Activated naive CD4-positive, alpha-beta T cell treated with anti-CD3 and anti-CD28 coated beads for 36 hours (primary cell): ENCODE measurements around the gene JAG1. TPM values are rescaled to one million over a fixed set of nuclear protein-coding genes. Genes with fewer than 3 reads are reported as not detected.

Source experiments
- CTCF ChIA-PET: fragments of 350-600 bp; sonication (Branson Sonifier 250); formaldehyde crosslinking; loops from one replicate; lab custom pipeline; 2021; ENCODE audit warnings: antibody characterized with exemption; lab: Charles Lee
- DNase-seq: peaks from one replicate; pipeline ENCODE4 v3.0.0-alpha.2; 2020
- H3K27ac Mint-ChIP-seq: one replicate; pipeline ENCODE4 v1.8.0; 2021; ENCODE audit warnings: mild to moderate bottlenecking, mixed read lengths
- H3K27me3 Mint-ChIP-seq: one replicate; pipeline ENCODE4 v1.8.0; 2021; ENCODE audit warnings: low read depth, mixed read lengths
- H3K36me3 Mint-ChIP-seq: one replicate; pipeline ENCODE4 v1.8.0; 2021; ENCODE audit warnings: low read depth, mixed read lengths
- H3K4me1 Mint-ChIP-seq: one replicate; pipeline ENCODE4 v1.8.0; 2021; ENCODE audit warnings: low read depth, mixed read lengths
- H3K4me3 Mint-ChIP-seq: one replicate; pipeline ENCODE4 v1.8.0; 2021; ENCODE audit warnings: mild to moderate bottlenecking, moderate library complexity, mixed read lengths
- H3K9me3 Mint-ChIP-seq: one replicate; pipeline ENCODE4 v1.8.0; 2021; ENCODE audit warnings: mixed read lengths
- intact Hi-C: fragments of 100-400 bp; cut with micrococcal nuclease; formaldehyde crosslinking; loops from one replicate; pipeline ENCODE4 v1.15.1; 2023
- total RNA-seq, 2 experiments: library from RNA; stranded (reverse); gene quantifications; one replicate each; pipeline ENCODE4 v1.2.3, GENCODE V29; 2021

JAG1 gene
- total RNA-seq, 2 experiments from 2014 or later, result 0.25 to 0.41 TPM

DNA sequence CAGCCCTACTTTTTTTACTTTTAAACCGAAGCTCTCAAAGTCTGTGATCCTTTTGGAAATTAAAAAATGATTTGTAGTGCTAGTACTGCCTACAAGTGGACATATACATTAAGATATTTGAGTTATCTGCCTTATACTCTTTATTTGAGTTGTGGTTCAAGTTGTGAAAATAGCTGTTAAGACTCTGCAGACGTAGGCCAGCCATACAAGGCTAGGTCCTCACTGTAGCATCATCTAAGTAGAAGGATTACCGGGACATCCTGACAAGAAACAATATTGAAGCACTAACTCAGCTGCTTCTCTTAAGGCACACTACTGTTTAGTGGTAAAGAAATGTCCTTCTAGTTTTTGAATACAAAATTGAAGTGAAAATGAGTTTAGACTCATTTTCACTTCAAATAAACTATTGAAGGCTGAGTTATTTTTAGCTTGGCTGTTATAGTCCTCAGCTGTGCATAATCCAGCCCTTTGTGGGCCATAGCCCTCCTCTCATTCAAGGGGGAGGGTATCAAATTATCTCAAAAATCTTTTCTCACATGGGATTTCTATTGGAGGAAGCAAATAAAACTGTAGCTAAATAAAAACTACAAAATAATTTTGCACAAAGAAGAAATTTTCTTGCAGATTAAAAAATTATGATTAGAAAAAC, 68.1 kb downstream of the JAG1 start:
- CTCF ChIA-PET, result interaction anchor here (1.0 kb wide), 1 partner anchor 23 kb away, joined by 3 read pairs; no protein-coding TSS in a partner anchor

DNA sequence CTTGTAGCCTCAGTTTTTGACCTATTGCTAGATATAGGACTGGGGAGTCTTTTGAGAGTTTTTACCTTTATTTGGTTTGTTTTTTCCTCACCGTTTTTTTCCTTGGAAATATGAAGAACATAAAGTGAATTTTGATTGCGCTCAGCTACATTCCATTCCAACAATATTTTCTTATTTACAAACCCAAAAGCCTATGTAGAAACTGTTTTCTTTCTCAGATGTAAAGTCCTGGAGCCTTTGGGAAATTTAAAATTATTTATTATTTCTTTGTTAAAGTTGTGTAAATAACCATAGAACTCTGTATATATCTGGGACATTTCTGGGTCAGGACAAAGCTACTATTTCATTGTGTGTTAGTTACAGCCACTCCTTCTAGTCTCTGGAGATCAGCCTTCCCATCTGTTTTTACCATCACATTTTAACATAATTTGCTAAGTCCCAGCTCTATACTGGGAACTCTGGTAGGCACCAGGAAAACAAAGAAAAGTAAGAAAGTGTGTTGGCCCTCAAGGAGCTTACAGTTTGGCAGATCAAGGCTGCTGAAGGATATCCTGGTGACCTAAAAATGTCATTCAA, 68.8 kb downstream of the JAG1 start:
- Mint-ChIP-seq H3K27me3 (no peaks in the 10 kb centered on the region), H3K36me3 (peaks cover 25% of the 10 kb centered on the region), H3K9me3 (no peaks in the 10 kb centered on the region), H3K4me3 (no peak overlapping the region), H3K4me1 (peaks cover 3% of the 10 kb centered on the region), H3K27ac (no peak overlapping the region)
- CTCF ChIA-PET, result interaction anchor here (1.0 kb wide), 1 partner anchor 22 kb away, joined by 3 read pairs; no protein-coding TSS in a partner anchor
- intact Hi-C loops, result no loop called here
- DNase-seq, result no peak

More for the DNA sequence above, 68.1 kb downstream of the JAG1 start:
- Mint-ChIP-seq H3K9me3 (no peaks in the 10 kb centered on the region), H3K27ac (no peak overlapping the region), H3K4me3 (no peak overlapping the region), H3K36me3 (peaks cover 20% of the 10 kb centered on the region), H3K27me3 (no peaks in the 10 kb centered on the region), H3K4me1 (peaks cover 3% of the 10 kb centered on the region)
- intact Hi-C loops, result no loop called here
- no peak for DNase-seq

DNA sequence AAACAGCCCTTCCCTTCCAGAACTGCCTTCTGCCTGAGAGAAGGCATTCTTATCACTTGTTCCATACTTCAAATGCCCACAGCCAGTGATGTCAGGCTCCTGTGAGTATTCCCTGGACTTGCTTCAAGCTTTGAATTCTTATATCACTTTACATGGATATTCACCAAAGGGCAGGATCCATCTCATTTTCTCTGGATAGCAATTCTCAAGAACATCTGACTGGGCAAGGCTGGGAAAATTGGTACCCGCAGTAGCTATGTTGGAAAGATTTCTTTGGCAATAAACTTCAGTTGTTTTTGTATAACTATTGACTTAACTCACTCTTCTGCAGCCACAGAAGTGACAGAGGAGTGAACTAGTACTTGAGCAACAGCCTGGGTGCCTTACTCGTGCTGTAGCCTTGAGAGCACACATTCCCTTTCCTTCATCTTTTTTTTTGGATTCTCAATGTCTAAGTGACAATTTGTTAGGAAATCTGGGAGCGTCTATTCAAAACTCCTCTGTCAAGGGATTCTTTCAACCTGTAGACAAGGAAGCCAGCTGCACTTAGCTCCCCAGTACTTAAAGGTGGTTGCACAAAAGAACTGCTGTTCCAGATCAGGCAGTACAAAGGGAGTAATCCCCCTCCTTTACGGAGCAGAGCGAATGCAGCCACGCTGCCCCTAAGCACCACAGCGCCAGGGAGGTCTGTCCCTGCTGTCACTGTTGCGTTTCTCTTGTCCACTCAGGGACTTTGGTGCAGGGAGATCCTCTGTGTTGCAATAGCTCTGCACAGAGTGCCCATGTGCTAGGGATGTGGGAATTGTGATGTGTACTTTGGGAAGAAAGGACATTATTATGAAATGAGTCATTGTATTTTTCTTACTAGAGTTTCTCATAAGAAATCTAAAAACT, 69.6 kb downstream of the JAG1 start:
- no peaks in the 10 kb centered on the region for H3K27me3 Mint-ChIP-seq
- no peaks in the 10 kb centered on the region for H3K9me3 Mint-ChIP-seq
- H3K36me3 Mint-ChIP-seq, result peaks cover 23% of the 10 kb centered on the region
- CTCF ChIA-PET, result no interaction called here
- no peak overlapping the region for H3K4me3 Mint-ChIP-seq
- no peak for DNase-seq
- H3K4me1 Mint-ChIP-seq, result peaks cover 4% of the 10 kb centered on the region
- intact Hi-C loops, result no loop called here
- H3K27ac Mint-ChIP-seq, result no peak overlapping the region

DNA sequence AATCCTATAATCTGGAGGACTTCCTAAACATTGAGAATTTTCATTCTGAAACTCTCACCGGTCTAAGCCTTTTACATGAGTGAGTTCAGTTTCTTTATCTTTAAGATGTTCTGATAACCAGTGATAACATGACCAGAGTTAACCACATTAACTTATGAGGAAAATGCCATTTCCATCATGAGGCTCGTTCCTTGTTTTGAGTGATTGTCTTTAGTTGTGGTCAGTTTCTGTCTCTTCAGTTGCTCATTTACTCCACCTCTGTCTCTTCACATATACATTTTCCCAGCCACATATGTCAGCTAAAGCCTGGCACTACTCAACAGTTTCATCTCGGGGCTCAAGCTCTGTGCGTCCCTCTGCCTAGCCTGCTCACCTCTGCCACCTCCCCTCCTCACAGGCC, 70.4 kb downstream of the JAG1 start:
- Mint-ChIP-seq H3K27me3 (no peaks in the 10 kb centered on the region), H3K27ac (no peak overlapping the region), H3K9me3 (no peaks in the 10 kb centered on the region), H3K4me1 (peaks cover 11% of the 10 kb centered on the region), H3K4me3 (no peak overlapping the region), H3K36me3 (peaks cover 20% of the 10 kb centered on the region)
- intact Hi-C loops, result no loop called here
- no peak for DNase-seq
- CTCF ChIA-PET, result no interaction called here

GRCh38 chr20:10602221-10602871, 71.5 kb downstream of the JAG1 start:
- H3K4me1 Mint-ChIP-seq, result peaks cover 13% of the 10 kb centered on the region
- H3K9me3 Mint-ChIP-seq, result no peaks in the 10 kb centered on the region
- no peaks in the 10 kb centered on the region for H3K27me3 Mint-ChIP-seq
- H3K4me3 Mint-ChIP-seq, result no peak overlapping the region
- intact Hi-C loops, result no loop called here
- no peak for DNase-seq
- H3K36me3 Mint-ChIP-seq, result peaks cover 19% of the 10 kb centered on the region
- H3K27ac Mint-ChIP-seq, result peak overlapping the region; percentile 61
- CTCF ChIA-PET, result no interaction called here

DNA sequence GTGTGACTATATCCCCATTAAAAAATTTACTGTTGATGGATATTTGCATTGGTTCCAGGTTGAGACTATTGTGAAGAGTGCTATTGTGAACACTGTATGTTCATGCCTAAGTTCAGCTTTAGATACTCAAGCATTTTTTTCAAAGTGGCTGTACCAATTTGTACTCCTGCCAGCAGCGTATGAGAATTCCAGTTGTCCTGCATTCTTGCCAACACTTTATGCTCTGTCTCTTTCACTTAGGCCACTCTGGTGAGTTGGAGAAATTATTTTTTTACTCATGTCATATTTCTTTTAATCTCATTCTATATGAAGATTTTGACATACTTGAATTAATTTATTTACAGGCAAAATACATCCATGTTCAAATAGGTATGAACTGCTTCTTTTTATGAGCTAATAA, 76.2 kb downstream of the JAG1 start:
- CTCF ChIA-PET, result interaction anchor here (0.6 kb wide), 1 partner anchor 144 kb away, joined by 3 read pairs; no protein-coding TSS in a partner anchor
- Mint-ChIP-seq H3K9me3 (no peaks in the 10 kb centered on the region), H3K27me3 (no peaks in the 10 kb centered on the region), H3K36me3 (peaks cover 13% of the 10 kb centered on the region), H3K27ac (no peak overlapping the region), H3K4me3 (no peak overlapping the region), H3K4me1 (peaks cover 13% of the 10 kb centered on the region)
- intact Hi-C loops, result loop anchor here (2.0 kb wide), 3 partner anchors 77 to 163 kb away; partner anchors contain the start of genes MKKS and SLX4IP
- DNase-seq, result no peak

DNA sequence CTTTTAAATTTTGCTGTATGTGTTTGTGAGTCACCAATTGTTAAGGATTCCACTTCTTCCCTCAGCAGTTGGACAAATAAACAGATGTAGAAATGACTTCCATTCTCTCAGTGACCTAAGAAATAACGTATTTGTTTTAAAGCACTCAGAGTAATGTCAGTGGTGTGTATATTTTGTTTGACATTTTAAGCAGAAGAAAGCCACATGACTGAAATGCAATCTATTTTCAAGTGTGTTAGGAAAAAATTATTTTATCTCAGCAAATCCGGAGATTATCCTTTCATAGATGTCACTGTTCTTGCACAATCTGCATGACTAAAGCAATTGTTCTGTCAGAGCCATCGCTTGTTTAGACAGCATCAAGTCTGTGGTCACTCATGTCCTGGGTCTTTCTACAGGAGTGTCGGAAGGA, 77.1 kb downstream of the JAG1 start:
- DNase-seq, result no peak
- H3K36me3 Mint-ChIP-seq, result peaks cover 9% of the 10 kb centered on the region
- no peaks in the 10 kb centered on the region for H3K9me3 Mint-ChIP-seq
- CTCF ChIA-PET, result interaction anchor here (1.2 kb wide), 1 partner anchor 12 kb away, joined by 3 read pairs; no protein-coding TSS in a partner anchor
- intact Hi-C loops, result no loop called here
- H3K4me1 Mint-ChIP-seq, result peaks cover 13% of the 10 kb centered on the region
- H3K27me3 Mint-ChIP-seq, result no peaks in the 10 kb centered on the region
- H3K27ac Mint-ChIP-seq, result no peak overlapping the region
- H3K4me3 Mint-ChIP-seq, result no peak overlapping the region

DNA sequence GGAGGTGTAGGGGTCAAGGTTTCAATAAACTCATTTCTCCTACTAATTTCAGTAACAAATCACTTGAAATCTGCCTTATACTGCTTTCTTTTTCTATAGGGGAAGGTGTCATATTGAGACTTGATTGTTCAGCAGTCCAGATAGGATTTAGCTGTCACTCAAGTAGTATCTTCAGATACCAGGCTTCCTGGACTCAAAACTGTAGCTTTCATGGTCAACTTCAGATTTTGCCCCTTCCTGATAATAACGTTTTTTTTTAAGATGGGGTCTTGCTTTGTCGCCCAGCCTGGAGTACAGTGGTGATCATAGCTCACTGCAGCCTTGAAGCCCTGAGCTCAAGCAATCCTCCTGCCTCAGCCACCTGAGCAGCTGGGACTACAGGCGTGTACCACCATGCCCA, 77.8 kb downstream of the JAG1 start:
- Mint-ChIP-seq H3K4me1 (peaks cover 13% of the 10 kb centered on the region), H3K4me3 (no peak overlapping the region), H3K27me3 (no peaks in the 10 kb centered on the region), H3K27ac (no peak overlapping the region), H3K9me3 (no peaks in the 10 kb centered on the region), H3K36me3 (peaks cover 9% of the 10 kb centered on the region)
- intact Hi-C loops, result no loop called here
- CTCF ChIA-PET, result no interaction called here
- no peak for DNase-seq

- Mint-ChIP-seq H3K27me3 (no peaks in the 10 kb centered on the region), H3K4me1 (peaks cover 13% of the 10 kb centered on the region), H3K27ac (no peak overlapping the region), H3K36me3 (peaks cover 5% of the 10 kb centered on the region), H3K4me3 (no peak overlapping the region), H3K9me3 (no peaks in the 10 kb centered on the region)
- DNase-seq, result no peak
- intact Hi-C loops, result no loop called here
- CTCF ChIA-PET, result no interaction called here
Measured at GRCh38 chr20:10595266-10595665, 78.5 kb downstream of the JAG1 start.

- no peaks in the 10 kb centered on the region for H3K27me3 Mint-ChIP-seq
- intact Hi-C loops, result no loop called here
- CTCF ChIA-PET, result no interaction called here
- H3K36me3 Mint-ChIP-seq, result peaks cover 4% of the 10 kb centered on the region
- H3K27ac Mint-ChIP-seq, result no peak overlapping the region
- H3K4me3 Mint-ChIP-seq, result no peak overlapping the region
- H3K9me3 Mint-ChIP-seq, result no peaks in the 10 kb centered on the region
- peaks cover 13% of the 10 kb centered on the region for H3K4me1 Mint-ChIP-seq
- DNase-seq, result no peak
Measured at GRCh38 chr20:10594296-10594868, 79.4 kb downstream of the JAG1 start.

- Mint-ChIP-seq H3K9me3 (no peaks in the 10 kb centered on the region), H3K36me3 (peaks cover under 1% of the 10 kb centered on the region), H3K27ac (no peak overlapping the region), H3K27me3 (no peaks in the 10 kb centered on the region), H3K4me1 (peaks cover 3% of the 10 kb centered on the region), H3K4me3 (no peak overlapping the region)
- DNase-seq, result no peak
- CTCF ChIA-PET, result interaction anchor here (0.7 kb wide), 1 partner anchor 256 kb away, joined by 4 read pairs; no protein-coding TSS in a partner anchor
- intact Hi-C loops, result no loop called here
Measured at GRCh38 chr20:10591946-10592521, 81.8 kb downstream of the JAG1 start.
